ENCODE results near the gene GPR132. TPM values are rescaled to one million over a fixed set of nuclear protein-coding genes. Genes with fewer than 3 reads are reported as not detected.

Gene GPR132
- polyA plus RNA-seq, 1 donor (not counting 4 experiments of a cell fraction or from before 2014, with no cell fraction given): not detected

DNA sequence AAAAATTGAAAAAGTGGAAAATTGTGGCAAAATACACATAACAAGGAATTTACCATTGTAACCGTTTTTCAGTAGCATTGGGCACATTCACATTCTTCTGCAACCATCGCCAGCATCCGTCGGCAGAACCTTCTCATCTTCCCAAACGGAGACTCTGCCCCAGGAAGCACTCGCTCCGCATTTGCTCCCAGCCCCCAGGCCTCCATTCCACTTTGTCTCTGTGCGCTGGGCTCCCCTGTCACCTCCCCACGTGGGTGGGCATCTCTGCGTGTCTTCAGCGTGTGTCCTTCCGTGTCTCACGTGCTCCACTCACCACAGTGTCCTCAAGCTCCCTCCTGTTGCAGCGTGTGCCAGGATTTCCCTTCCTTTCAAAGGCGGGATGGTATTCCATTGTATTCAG is 9.9 kb downstream of the GPR132 start:
- Histone ChIP-seq H3K4me1 (ENCODE audit: control insufficient read depth, extremely low read depth, insufficient read depth, low read length) (no peaks in the 10 kb centered on the region), H3K4me2 (ENCODE audit: control insufficient read depth, extremely low read depth, insufficient read depth, low read depth, low read length) (no peak overlapping the region), H3K9me3 (ENCODE audit: control insufficient read depth, low read depth, low read length) (no peaks in the 10 kb centered on the region), H3K36me3 (ENCODE audit: control insufficient read depth in 2 of 2, extremely low read depth in 1 of 2, insufficient read depth in 2 of 2, low read length in 2 of 2) (peaks cover 0 to 19% of the 10 kb centered on the region in 2 experiments), H3K9ac (ENCODE audit: control insufficient read depth, extremely low read depth, insufficient read depth, low read length) (no peak overlapping the region), H2AFZ (ENCODE audit: control insufficient read depth, low read length) (no peak overlapping the region), H3K27ac (ENCODE audit: control insufficient read depth, insufficient read depth, low read length) (no peak overlapping the region), H4K20me1 (ENCODE audit: control insufficient read depth, extremely low read depth, insufficient read depth, low read length) (no peaks in the 10 kb centered on the region), H3K4me3 (ENCODE audit: control insufficient read depth in 2 of 3, extremely low read depth in 1 of 3, insufficient read depth in 2 of 3, low read depth in 1 of 3, low read length in 3 of 3) (no peak overlapping the region), H3K27me3 (ENCODE audit: control insufficient read depth, extremely low read depth, insufficient read depth, low read length) (no peaks in the 10 kb centered on the region), H3K9me1 (ENCODE audit: control insufficient read depth, extremely low read depth, insufficient read depth, low read length) (no peaks in the 10 kb centered on the region), H3K79me2 (ENCODE audit: control insufficient read depth, insufficient read depth, low read length) (no peaks in the 10 kb centered on the region)
- TF ChIP-seq, protein P1, sequence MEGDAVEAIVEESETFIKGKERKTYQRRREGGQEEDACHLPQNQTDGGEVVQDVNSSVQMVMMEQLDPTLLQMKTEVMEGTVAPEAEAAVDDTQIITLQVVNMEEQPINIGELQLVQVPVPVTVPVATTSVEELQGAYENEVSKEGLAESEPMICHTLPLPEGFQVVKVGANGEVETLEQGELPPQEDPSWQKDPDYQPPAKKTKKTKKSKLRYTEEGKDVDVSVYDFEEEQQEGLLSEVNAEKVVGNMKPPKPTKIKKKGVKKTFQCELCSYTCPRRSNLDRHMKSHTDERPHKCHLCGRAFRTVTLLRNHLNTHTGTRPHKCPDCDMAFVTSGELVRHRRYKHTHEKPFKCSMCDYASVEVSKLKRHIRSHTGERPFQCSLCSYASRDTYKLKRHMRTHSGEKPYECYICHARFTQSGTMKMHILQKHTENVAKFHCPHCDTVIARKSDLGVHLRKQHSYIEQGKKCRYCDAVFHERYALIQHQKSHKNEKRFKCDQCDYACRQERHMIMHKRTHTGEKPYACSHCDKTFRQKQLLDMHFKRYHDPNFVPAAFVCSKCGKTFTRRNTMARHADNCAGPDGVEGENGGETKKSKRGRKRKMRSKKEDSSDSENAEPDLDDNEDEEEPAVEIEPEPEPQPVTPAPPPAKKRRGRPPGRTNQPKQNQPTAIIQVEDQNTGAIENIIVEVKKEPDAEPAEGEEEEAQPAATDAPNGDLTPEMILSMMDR (optimal IDR thresholded peaks at IDR 0.05 in 1 of 3, IDR thresholded peaks at IDR 0.05 in 1 of 3, conservative IDR thresholded peaks at IDR 0.05 in 1 of 3; ENCODE audit: extremely low read depth in 1 of 3, insufficient read depth in 2 of 3, low read length in 3 of 3): no peak
- no peak for TF ChIP-seq EZH2 (IDR thresholded peaks at IDR 0.05; ENCODE audit: low read length)
- DNase-seq (ENCODE audit: low read depth, low spot score) (no peak), FAIRE-seq (no peak)
- dilution Hi-C loops (cut with MboI; ENCODE audit: extremely low pct_ligation_motif_present, low sequenced_read_pairs): no loop called here

GRCh38 chr14:105053996-105054395 is 11.2 kb downstream of the GPR132 start:
- no peak overlapping the region for H3K9ac ChIP-seq (ENCODE audit: control insufficient read depth, extremely low read depth, insufficient read depth, low read length)
- no peak overlapping the region for H3K4me2 ChIP-seq (ENCODE audit: control insufficient read depth, extremely low read depth, insufficient read depth, low read depth, low read length)
- H3K9me1 ChIP-seq (ENCODE audit: control insufficient read depth, extremely low read depth, insufficient read depth, low read length): no peaks in the 10 kb centered on the region
- peaks cover 0 to 19% of the 10 kb centered on the region in 2 experiments for H3K36me3 ChIP-seq (ENCODE audit: control insufficient read depth in 2 of 2, extremely low read depth in 1 of 2, insufficient read depth in 2 of 2, low read length in 2 of 2)
- no peak overlapping the region for H2AFZ ChIP-seq (ENCODE audit: control insufficient read depth, low read length)
- dilution Hi-C loops (cut with MboI; ENCODE audit: extremely low pct_ligation_motif_present, low sequenced_read_pairs): no loop called here
- no peaks in the 10 kb centered on the region for H3K4me1 ChIP-seq (ENCODE audit: control insufficient read depth, extremely low read depth, insufficient read depth, low read length)
- H3K27me3 ChIP-seq (ENCODE audit: control insufficient read depth, extremely low read depth, insufficient read depth, low read length): no peaks in the 10 kb centered on the region
- DNase-seq (ENCODE audit: low read depth, low spot score) (no peak), FAIRE-seq (no peak)
- H3K27ac ChIP-seq (ENCODE audit: control insufficient read depth, insufficient read depth, low read length): no peak overlapping the region
- H4K20me1 ChIP-seq (ENCODE audit: control insufficient read depth, extremely low read depth, insufficient read depth, low read length): no peaks in the 10 kb centered on the region
- H3K79me2 ChIP-seq (ENCODE audit: control insufficient read depth, insufficient read depth, low read length): no peaks in the 10 kb centered on the region
- H3K9me3 ChIP-seq (ENCODE audit: control insufficient read depth, low read depth, low read length): no peaks in the 10 kb centered on the region
- H3K4me3 ChIP-seq (ENCODE audit: control insufficient read depth in 2 of 3, extremely low read depth in 1 of 3, insufficient read depth in 2 of 3, low read depth in 1 of 3, low read length in 3 of 3): no peak overlapping the region
- TF ChIP-seq, protein P1 (optimal IDR thresholded peaks at IDR 0.05 in 1 of 3, IDR thresholded peaks at IDR 0.05 in 1 of 3, conservative IDR thresholded peaks at IDR 0.05 in 1 of 3; ENCODE audit: extremely low read depth in 1 of 3, insufficient read depth in 2 of 3, low read length in 3 of 3): no peak
- TF ChIP-seq EZH2 (IDR thresholded peaks at IDR 0.05; ENCODE audit: low read length): no peak
